Measurements from ENCODE around the gene WDR5B. TPM values are rescaled to one million over a fixed set of nuclear protein-coding genes. Genes with fewer than 3 reads are reported as not detected.

The WDR5B gene
- total RNA-seq, 3 donors from 2014 or later = 1.6 to 2.8 (median 1.9) TPM

DNA sequence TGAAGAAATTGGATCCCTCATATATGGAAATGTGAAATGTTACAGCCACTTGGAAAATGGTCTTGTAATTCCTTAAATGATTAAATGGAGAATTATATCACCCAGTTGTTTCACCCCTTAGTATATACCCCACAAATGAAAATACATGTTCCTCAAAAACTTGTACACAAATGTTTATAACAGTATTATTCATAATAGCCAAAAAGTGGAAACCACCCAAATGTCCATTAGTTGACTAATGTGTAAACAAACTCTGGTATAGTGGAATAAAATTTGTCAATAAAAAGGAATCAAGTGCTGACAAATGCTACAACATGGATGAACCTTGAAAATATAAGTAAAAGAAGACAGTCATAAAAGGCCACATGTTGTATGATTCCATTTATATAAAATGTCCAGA is 19.4 kb downstream of the WDR5B start:
- Mint-ChIP-seq H3K9me3 (no peaks in the 10 kb centered on the region), H3K4me1 (ENCODE audit: low read depth) (peaks cover 21% of the 10 kb centered on the region), H3K27me3 (ENCODE audit: low read depth) (no peaks in the 10 kb centered on the region), H3K36me3 (ENCODE audit: insufficient read depth) (peaks cover 4% of the 10 kb centered on the region), H3K4me3 (no peak overlapping the region)
- ATAC-seq = no peak
- DNase-seq = no peak

DNA sequence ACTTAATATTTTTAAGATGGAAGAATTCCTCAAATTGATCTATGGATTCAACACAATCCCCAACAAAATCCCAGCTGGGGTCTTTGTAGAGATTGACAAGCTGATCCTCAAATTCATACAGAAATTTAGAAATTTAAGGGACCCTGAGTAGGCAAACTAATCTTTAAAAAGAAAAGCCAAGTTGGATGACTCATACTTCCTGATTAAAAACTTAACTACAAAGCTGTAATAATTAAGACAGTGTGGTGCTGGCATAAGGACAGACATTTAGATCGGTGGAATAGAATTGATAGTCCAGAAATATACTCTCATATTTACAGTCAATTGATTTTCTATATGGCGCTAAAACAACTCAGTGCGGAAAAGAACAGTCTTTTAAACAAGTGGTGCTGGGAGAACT is 20.3 kb downstream of the WDR5B start:
- Mint-ChIP-seq H3K4me1 (ENCODE audit: low read depth) (peaks cover 21% of the 10 kb centered on the region), H3K9me3 (no peaks in the 10 kb centered on the region), H3K4me3 (no peak overlapping the region), H3K36me3 (ENCODE audit: insufficient read depth) (peaks cover 4% of the 10 kb centered on the region), H3K27me3 (ENCODE audit: low read depth) (no peaks in the 10 kb centered on the region)
- DNase-seq (no peak), ATAC-seq (no peak)

DNA sequence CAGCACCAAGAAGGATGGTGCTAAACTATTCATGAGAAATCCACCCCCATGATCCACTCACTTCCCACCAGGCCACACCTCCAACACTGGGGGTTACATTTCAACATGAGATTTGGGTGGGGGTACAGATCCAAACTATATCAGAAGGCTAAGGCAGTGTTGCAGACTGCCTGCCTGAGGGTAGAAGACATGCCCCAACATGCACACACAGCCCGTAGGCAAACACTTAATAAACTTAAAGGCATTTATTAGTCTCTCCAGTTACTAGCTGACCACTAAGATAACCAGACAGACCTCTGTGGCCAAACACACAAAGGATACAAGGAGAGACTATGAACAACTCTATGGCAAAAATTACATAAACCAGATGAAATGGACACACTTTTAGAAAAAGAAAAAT is 21.7 kb downstream of the WDR5B start:
- Mint-ChIP-seq H3K4me1 (ENCODE audit: low read depth) (peaks cover 21% of the 10 kb centered on the region), H3K4me3 (no peak overlapping the region), H3K36me3 (ENCODE audit: insufficient read depth) (peaks cover 4% of the 10 kb centered on the region), H3K9me3 (no peaks in the 10 kb centered on the region), H3K27me3 (ENCODE audit: low read depth) (no peaks in the 10 kb centered on the region)
- ATAC-seq (no peak), DNase-seq (no peak)

DNA sequence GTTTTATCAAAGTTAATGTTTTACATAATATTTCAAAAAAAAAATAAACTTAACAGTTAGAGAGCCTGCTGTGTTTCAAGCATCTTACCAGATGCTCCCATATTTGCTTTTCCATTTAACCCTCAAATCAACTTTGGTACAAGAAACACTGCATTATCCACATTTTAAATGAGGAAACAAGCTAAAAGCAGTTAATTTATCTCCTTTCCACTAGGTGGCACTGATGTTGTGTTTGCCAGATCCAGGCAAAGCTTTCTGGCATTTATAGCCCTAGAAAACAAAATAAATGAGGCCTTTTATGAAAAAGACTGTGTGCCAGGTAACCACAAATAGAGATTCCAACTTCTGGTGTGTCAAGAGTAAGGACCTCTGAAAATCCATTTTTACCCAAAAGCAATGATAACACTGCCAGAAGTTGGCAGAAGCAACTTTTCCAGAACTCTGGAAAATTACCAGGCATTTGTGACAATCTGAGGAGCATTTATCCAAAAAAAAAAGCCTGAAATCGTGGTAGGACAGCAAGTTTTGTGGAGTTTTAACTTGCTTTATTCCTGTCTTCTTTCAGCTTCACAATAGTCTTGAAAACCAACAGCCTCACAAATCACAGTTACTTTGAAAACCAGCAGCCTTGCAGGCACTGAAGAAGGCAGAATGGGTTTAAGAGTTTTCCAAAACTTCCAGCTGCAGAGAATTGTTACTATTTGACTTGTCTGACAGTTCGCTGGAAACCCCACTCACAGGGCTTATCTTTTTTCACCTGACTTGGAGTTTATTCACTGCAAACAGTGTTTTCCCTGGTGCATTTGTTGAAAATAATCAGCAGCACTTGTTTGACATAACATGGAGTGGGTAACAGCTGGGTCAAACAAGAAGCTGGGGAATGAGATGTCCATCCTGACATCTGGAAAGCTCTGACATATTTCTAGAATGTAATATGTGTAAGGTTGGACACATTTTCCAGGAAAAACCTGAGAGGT is 22.7 kb downstream of the WDR5B start:
- no peak for DNase-seq
- H3K36me3 Mint-ChIP-seq (ENCODE audit: insufficient read depth) = peaks cover 6% of the 10 kb centered on the region

DNA sequence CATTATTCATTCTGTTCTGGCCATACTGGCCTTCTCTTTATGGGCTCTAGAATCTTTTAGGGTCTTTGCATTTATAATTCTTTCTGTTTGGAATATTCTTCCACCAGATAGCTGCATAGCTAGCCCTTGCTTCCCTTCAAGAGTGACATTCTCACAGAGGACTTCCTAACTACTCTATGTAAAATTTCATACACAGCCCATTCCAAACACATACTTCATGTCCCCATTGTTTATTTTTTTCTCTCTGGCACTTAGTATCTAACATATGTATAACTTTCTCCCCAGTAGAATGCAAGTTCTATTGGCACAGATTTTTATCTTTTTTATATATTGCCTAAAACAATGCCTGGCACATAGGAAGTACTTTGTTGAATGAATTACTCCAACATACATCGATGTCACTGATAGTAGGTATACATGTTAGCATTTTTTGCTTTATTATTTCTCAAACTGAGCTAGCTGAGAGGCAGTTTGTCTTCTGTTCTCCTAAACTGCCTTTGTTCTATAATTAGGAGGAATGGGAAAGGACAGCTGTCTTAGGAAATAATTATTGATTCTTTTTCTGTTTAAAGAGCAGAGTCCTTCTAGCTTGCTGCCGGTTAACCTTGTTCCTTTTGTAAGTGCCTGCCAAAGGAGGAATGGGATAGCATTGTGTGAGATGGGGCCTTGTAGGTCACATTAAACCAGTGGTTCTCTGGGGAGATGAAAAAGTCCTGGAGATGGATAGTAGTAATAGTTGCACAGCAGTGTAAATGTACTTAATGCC is 24.0 kb downstream of the WDR5B start:
- Mint-ChIP-seq H3K4me1 (ENCODE audit: low read depth) (peaks cover 32% of the 10 kb centered on the region), H3K36me3 (ENCODE audit: insufficient read depth) (peaks cover 16% of the 10 kb centered on the region), H3K4me3 (no peak overlapping the region), H3K9me3 (no peaks in the 10 kb centered on the region), H3K27me3 (ENCODE audit: low read depth) (no peaks in the 10 kb centered on the region)
- DNase-seq (no peak), ATAC-seq (no peak)

More for the DNA sequence above, 22.7 kb downstream of the WDR5B start:
- Mint-ChIP-seq H3K9me3 (no peaks in the 10 kb centered on the region), H3K4me3 (no peak overlapping the region), H3K4me1 (ENCODE audit: low read depth) (peaks cover 27% of the 10 kb centered on the region), H3K27me3 (ENCODE audit: low read depth) (no peaks in the 10 kb centered on the region)
- ATAC-seq = peak in 1 of 2 donors; percentile 43

DNA sequence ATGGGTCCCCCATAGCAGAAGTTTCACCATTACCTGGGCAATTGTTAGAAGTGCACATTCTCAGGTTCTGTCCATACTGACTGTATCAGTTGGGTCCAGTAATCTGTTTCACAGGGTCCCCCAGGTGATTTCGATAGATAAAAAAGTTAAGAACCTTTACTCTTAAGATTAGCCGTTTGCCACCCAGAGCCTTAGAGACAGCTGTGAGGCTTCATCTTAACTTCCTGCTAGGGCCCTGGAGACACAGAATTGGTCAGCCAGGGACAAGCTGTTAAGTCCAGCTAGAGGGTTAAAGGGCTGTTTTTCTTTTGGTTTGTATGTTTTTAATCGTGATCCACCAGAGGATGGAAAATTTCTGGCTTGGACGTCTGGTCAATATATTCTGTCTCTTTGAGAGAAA is 25.2 kb downstream of the WDR5B start:
- ATAC-seq (no peak), DNase-seq (no peak)
- peaks cover 33% of the 10 kb centered on the region for H3K4me1 Mint-ChIP-seq (ENCODE audit: low read depth)
- no peaks in the 10 kb centered on the region for H3K9me3 Mint-ChIP-seq
- no peak overlapping the region for H3K4me3 Mint-ChIP-seq
- peaks cover 18% of the 10 kb centered on the region for H3K36me3 Mint-ChIP-seq (ENCODE audit: insufficient read depth)
- no peaks in the 10 kb centered on the region for H3K27me3 Mint-ChIP-seq (ENCODE audit: low read depth)

DNA sequence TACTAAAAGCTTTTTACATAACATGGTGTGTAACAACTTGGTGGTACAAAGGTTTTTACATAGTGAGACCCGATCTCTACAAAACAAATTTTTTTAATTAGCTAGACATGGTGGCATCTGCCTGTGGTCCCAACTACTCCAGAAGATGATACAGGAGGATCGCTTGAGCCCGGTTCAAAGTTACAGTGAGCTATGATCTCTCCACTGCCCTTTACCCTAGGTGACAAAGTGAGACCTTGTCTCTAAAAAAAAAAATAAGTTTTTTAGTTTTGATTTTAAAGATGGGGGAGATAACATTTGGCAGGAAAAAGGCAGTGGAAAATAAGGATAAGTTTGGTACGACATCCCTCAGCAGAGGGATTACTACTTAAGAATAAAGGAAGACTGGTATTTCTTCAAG is 26.0 kb downstream of the WDR5B start:
- DNase-seq = no peak
- Mint-ChIP-seq H3K27me3 (ENCODE audit: low read depth) (no peaks in the 10 kb centered on the region), H3K4me1 (ENCODE audit: low read depth) (peaks cover 30% of the 10 kb centered on the region), H3K36me3 (ENCODE audit: insufficient read depth) (peaks cover 18% of the 10 kb centered on the region), H3K4me3 (no peak overlapping the region), H3K9me3 (no peaks in the 10 kb centered on the region)
- ATAC-seq = no peak

DNA sequence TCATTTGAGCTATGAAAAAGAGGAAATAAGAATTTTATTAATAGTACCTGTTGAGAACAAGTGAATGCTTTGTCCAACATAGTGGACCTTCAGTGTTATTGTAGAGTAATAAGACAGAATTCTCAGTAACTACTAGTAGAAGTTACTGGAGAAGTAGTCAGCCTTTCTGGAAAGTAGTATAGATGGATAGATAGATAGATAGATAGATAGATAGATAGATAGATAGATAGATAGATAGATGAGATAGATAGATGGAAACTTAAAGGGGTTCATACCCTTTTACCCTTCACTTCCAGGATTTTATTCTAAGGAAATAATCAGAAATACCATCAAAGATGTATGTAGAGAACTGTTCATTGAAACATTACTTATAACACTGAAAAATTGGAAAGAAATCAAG is 26.7 kb downstream of the WDR5B start:
- Mint-ChIP-seq H3K27me3 (ENCODE audit: low read depth) (no peaks in the 10 kb centered on the region), H3K4me1 (ENCODE audit: low read depth) (peaks cover 34% of the 10 kb centered on the region), H3K9me3 (no peaks in the 10 kb centered on the region), H3K36me3 (ENCODE audit: insufficient read depth) (peaks cover 18% of the 10 kb centered on the region), H3K4me3 (no peak overlapping the region)
- DNase-seq (no peak), ATAC-seq (no peak)

DNA sequence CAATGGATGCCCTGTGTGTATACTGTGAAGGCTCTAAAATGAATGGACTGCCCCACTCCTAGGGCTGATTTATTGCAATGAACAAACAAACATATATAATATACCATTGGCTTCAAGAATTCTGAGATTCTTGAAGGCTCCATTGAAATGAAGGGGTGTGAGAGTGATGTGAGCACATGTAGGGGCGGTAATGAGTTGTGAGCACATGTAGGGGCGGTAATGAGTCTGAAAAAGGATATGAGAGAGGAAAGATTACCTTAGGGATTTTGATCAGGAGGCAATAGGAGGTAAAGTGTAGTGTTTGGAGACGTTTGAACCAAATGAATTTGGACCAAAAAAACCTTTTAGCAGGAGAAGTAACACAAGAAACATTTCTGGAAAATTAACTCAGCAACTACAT is 28.2 kb downstream of the WDR5B start:
- H3K4me1 Mint-ChIP-seq (ENCODE audit: low read depth) = peaks cover 34% of the 10 kb centered on the region
- no peaks in the 10 kb centered on the region for H3K9me3 Mint-ChIP-seq
- no peak for DNase-seq
- H3K4me3 Mint-ChIP-seq = no peak overlapping the region
- H3K27me3 Mint-ChIP-seq (ENCODE audit: low read depth) = no peaks in the 10 kb centered on the region
- peaks cover 16% of the 10 kb centered on the region for H3K36me3 Mint-ChIP-seq (ENCODE audit: insufficient read depth)
- no peak for ATAC-seq

DNA sequence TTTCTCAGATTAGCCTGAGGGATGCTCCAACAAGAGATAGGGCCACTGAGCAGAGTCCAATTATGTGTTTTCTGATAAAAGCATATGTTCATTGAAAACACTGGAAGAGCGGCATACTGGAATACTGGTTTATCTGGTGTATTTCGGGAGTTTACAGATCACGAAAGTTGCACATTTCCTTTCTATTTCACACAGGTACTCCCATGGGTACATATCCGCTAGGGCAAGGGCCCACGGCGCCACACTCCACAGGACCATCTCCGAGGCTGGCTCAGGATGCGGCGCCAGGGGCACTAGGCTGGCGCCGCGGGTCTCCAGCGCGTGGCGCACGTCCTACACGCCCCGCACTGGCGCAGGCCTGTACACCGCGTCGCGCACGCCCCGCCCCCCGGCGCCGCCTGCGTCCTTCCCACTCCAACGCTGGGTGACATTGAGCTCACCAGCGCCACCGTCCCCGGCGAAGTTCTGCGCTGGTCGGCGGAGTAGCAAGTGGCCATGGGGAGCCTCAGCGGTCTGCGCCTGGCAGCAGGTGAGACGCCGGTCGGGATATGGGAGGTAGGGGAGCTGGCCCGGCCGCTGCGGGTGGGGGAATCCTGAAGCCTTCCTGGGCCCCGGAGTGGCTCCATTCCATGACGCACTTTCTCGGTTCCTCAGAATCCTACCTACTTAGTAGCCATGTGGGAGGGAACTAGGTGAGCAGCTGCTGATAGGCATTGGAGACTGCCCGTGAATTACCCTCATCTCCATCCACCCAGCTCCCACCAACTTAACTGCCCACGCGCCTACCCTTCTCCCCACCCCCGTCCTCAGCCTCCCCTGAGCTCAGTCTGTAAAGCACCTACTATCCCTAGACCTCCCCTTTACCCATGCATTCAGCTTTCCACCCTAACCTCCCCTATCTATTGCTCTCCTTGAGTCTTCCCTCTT is 31.8 kb downstream of the WDR5B start, which contains the start of gene FAM162A:
FAM162A (plus strand) TSS at position 412 of the 927 bp plus-strand sequence; CDS start at position 496, 84 bp downstream.
- peak; percentile 95 to 96 for ATAC-seq
- H3K9me3 Mint-ChIP-seq = no peaks in the 10 kb centered on the region

DNA sequence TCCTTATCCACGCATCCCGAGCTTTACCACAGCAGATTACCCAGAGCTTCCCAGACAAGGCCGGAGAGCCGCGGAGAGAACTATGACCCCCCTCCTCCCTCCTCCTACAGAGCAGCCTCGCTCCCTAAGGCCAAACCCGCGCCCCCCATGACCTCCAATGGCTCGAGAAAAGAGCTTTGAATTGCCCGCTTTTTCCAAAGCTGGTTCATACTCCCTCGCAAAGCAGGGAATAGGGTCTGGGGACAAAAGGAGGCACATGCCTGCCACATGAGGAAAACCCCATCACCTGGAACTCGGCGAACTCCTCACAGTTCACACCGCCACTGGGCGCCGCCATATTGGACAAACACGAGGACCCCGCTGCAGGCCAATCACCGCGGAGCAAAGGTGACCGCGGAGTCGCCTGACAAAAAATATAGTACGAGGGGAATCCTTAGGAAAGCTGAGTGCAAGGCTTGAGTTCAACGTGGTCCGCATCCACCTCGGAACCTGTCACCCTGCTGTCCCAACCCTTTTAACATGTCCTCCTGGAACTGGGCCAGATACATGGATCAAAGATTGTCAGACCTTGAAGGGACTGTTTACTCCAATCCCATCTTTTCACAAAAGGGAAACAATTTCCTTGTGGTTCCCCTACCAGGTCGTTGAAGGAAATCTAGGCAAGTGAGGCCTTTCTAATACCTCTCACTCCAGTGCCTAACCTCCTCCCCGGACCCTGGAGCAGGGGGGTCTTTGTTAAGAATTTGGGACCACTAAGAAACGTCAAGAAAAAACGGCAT is 32.8 kb downstream of the WDR5B start, which contains the start of gene MIX23:
MIX23 (minus strand) TSS at position 344 of the 779 bp plus-strand sequence; CDS start at position 337, 7 bp downstream.
- Mint-ChIP-seq H3K4me3 (peak within 1 kb of the TSS; percentile 92), H3K4me1 (ENCODE audit: low read depth) (peaks cover 40% of the 10 kb centered on the region), H3K36me3 (ENCODE audit: insufficient read depth) (peaks cover 19% of the 10 kb centered on the region), H3K27me3 (ENCODE audit: low read depth) (no peaks in the 10 kb centered on the region), H3K9me3 (no peaks in the 10 kb centered on the region)
- DNase-seq = peak; percentile 81
- ATAC-seq = peak; percentile 58 to 63

More for the DNA sequence above, 31.8 kb downstream of the WDR5B start, which contains the start of gene FAM162A:
- Mint-ChIP-seq H3K27me3 (ENCODE audit: low read depth) (no peaks in the 10 kb centered on the region), H3K4me3 (peak within 1 kb of the TSS; percentile 92), H3K36me3 (ENCODE audit: insufficient read depth) (peaks cover 19% of the 10 kb centered on the region), H3K4me1 (ENCODE audit: low read depth) (peaks cover 44% of the 10 kb centered on the region)
- DNase-seq = peak; percentile 91

DNA sequence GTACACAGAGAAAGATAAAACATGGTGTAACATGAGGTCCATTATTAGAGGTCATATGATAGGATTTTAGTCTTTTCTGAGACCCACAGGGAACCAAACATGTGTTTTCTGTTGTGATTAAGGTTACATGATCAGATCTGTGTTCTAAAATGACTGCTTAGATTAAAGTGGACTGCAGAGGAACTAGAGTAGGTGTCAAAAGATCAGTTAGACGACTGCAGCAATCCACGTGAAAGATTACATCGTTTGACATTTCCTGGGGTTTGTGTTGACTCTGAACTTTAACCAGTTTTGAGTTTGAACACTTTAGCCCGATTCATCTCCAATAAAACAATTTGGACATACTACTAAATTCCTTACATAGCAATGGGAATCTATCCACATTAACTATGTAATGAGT is 37.9 kb downstream of the WDR5B start:
- ATAC-seq (no peak), DNase-seq (no peak)
- H3K9me3 Mint-ChIP-seq = no peaks in the 10 kb centered on the region
- no peaks in the 10 kb centered on the region for H3K27me3 Mint-ChIP-seq (ENCODE audit: low read depth)
- H3K4me3 Mint-ChIP-seq = no peak overlapping the region
- H3K4me1 Mint-ChIP-seq (ENCODE audit: low read depth) = peaks cover 27% of the 10 kb centered on the region
- peaks cover 21% of the 10 kb centered on the region for H3K36me3 Mint-ChIP-seq (ENCODE audit: insufficient read depth)

DNA sequence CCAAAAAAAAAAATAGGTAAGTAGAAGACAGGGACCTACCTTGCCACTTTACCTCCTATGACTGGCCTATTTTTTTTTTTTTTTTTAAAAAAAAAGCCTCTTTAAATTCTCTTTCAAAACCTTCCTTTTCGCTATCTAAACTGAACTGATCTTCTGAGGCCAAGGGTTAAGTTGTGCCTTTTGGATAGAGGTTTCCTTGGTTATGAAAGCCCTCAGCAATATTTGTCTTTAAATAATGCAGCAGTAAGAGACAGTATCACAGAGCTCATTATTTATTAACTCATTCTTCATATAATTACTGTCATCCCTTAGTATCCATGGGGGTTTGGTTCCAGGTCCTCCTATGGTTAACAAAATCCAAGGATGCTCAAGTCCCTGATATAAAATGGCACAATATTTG is 41.8 kb downstream of the WDR5B start:
- Mint-ChIP-seq H3K4me1 (ENCODE audit: low read depth) (peaks cover 15% of the 10 kb centered on the region), H3K36me3 (ENCODE audit: insufficient read depth) (peaks cover 22% of the 10 kb centered on the region), H3K9me3 (no peaks in the 10 kb centered on the region), H3K4me3 (no peak overlapping the region), H3K27me3 (ENCODE audit: low read depth) (no peaks in the 10 kb centered on the region)
- ATAC-seq = no peak
- DNase-seq = no peak

Data from activated T-cell treated with anti-CD3 and anti-CD28 coated beads, Interleukin-2, amount 50 U/mL, for 4 hours (primary cell).